ENCODE measurements around the gene ZFX.

GRCh38 chrX:24175276-24175675, 25.7 kb downstream of the ZFX start:
- TF ChIP-seq, protein P1, sequence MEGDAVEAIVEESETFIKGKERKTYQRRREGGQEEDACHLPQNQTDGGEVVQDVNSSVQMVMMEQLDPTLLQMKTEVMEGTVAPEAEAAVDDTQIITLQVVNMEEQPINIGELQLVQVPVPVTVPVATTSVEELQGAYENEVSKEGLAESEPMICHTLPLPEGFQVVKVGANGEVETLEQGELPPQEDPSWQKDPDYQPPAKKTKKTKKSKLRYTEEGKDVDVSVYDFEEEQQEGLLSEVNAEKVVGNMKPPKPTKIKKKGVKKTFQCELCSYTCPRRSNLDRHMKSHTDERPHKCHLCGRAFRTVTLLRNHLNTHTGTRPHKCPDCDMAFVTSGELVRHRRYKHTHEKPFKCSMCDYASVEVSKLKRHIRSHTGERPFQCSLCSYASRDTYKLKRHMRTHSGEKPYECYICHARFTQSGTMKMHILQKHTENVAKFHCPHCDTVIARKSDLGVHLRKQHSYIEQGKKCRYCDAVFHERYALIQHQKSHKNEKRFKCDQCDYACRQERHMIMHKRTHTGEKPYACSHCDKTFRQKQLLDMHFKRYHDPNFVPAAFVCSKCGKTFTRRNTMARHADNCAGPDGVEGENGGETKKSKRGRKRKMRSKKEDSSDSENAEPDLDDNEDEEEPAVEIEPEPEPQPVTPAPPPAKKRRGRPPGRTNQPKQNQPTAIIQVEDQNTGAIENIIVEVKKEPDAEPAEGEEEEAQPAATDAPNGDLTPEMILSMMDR (IDR thresholded peaks at IDR 0.05 in 2 of 3, conservative IDR thresholded peaks at IDR 0.05 in 1 of 3; ENCODE audit: control insufficient read depth in 2 of 3, extremely low read depth in 1 of 3, insufficient read depth in 1 of 3, low read depth in 3 of 3, low read length in 3 of 3): no peak
- TF ChIP-seq SUZ12 (IDR thresholded peaks at IDR 0.05; ENCODE audit: unreplicated experiment): no peak
- TF ChIP-seq TCF12 (IDR thresholded peaks at IDR 0.05; ENCODE audit: low read depth, low read length): no peak
- no peak for TF ChIP-seq SRF (IDR thresholded peaks at IDR 0.05; ENCODE audit: low read depth in 2 of 2, low read length in 2 of 2)
- no peak for TF ChIP-seq RAD21 (IDR thresholded peaks at IDR 0.05; ENCODE audit: insufficient read depth, low read depth, low read length)
- TF ChIP-seq POLR2AphosphoS5 (IDR thresholded peaks at IDR 0.05; ENCODE audit: low read length): no peak
- no peak for TF ChIP-seq ZNF384 (IDR thresholded peaks at IDR 0.05; ENCODE audit: borderline replicate concordance, low read depth, low read length)
- no peak for TF ChIP-seq YY1 (IDR thresholded peaks at IDR 0.05; ENCODE audit: low read depth, low read length)
- TF ChIP-seq TCF3 (IDR thresholded peaks at IDR 0.05; ENCODE audit: borderline replicate concordance, insufficient read depth, low read depth, low read length): no peak
- TF ChIP-seq, protein P2, sequence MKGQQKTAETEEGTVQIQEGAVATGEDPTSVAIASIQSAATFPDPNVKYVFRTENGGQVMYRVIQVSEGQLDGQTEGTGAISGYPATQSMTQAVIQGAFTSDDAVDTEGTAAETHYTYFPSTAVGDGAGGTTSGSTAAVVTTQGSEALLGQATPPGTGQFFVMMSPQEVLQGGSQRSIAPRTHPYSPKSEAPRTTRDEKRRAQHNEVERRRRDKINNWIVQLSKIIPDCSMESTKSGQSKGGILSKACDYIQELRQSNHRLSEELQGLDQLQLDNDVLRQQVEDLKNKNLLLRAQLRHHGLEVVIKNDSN (IDR thresholded peaks at IDR 0.05; ENCODE audit: borderline replicate concordance, extremely low read length, insufficient read depth, low read depth, low read length): no peak
- TF ChIP-seq EGR1 (IDR thresholded peaks at IDR 0.05; ENCODE audit: borderline replicate concordance in 1 of 2, low read depth in 2 of 2, low read length in 2 of 2): no peak
- no peak for TF ChIP-seq NFYA (IDR thresholded peaks at IDR 0.05; ENCODE audit: borderline replicate concordance, low read depth, low read length)
